Prostate gland (tissue), 2 donors: ENCODE results near the gene IFI27L2. TPM values are rescaled to one million over a fixed set of nuclear protein-coding genes. Genes with fewer than 3 reads are reported as not detected.

ENCODE experiments used
- DNase-seq: peaks from one replicate; pipeline ENCODE4 v3.0.0-alpha.2; 2019; ENCODE audit warnings: low spot score
- H3K27ac ChIP-seq, 2 donors: fragments of 200-600 bp; sonication (generic); 2 replicates each; pipeline ENCODE4 v1.5.1; 2017 to 2019
- H3K27me3 ChIP-seq: fragments of 200-600 bp; sonication (generic); replicated peaks from 2 replicates; pipeline ENCODE4 v1.5.1; 2019; ENCODE audit not compliant: insufficient read depth
- H3K36me3 ChIP-seq, 2 donors: fragments of 200-600 bp; sonication (generic); 1 replicate in 1 of 2; 2 replicates in 1 of 2; pipeline versions ENCODE4 v1.5.1 to v1.8.1; 2017 to 2019
- H3K4me1 ChIP-seq: fragments of 200-600 bp; sonication (generic); replicated peaks from 2 replicates; pipeline ENCODE4 v1.5.1; 2019
- H3K4me3 ChIP-seq, 2 donors: fragments of 200-600 bp; sonication (generic); 2 replicates each; pipeline ENCODE4 v1.5.1; 2017 to 2019
- H3K9me3 ChIP-seq: fragments of 200-600 bp; sonication (generic); 2 replicates; pipeline ENCODE4 v1.5.1; 2017
- CTCF ChIP-seq, 4 experiments: fragments of 200-600 bp in 2 of 4; fragments of 450-650 bp in 2 of 4; sonication (generic) in 2 of 4; IDR thresholded peaks; 1 replicate in 3 of 4; 2 replicates in 1 of 4; pipeline ENCODE4 v1.5.1; 2016 to 2019; ENCODE audit warnings: antibody characterized with exemption in 4 of 4, mild to moderate bottlenecking in 2 of 4, moderate library complexity in 2 of 4
- POLR2A ChIP-seq: fragments of 450-650 bp; IDR thresholded peaks from one replicate; pipeline ENCODE4 v1.6.1; 2016; ENCODE audit warnings: antibody characterized with exemption, mild to moderate bottlenecking
- POLR2AphosphoS5 ChIP-seq: sonication (generic); formaldehyde crosslinking; IDR thresholded peaks from one replicate; pipeline ENCODE4 v1.6.1; 2017; ENCODE audit warnings: antibody characterized with exemption
- WGBS: methylation state at CpG from one replicate; pipeline ENCODE4 v1.1.5; 2018; 5-methylcytosine and 5-hydroxymethylcytosine counted together
- intact Hi-C: fragments of 100-400 bp; cut with DNase I; formaldehyde crosslinking; loops from one replicate; pipeline ENCODE4 v1.14.2; 2022
- total RNA-seq, 2 donors: library from RNA; depleted of rRNA; stranded (reverse); fragments of >200 nt; gene quantifications; one replicate each; pipeline ENCODE4 v1.1.0, GENCODE V29; 2016

IFI27L2 gene
- total RNA-seq, 2 donors from 2014 or later, result 23.3 to 118 TPM

DNA sequence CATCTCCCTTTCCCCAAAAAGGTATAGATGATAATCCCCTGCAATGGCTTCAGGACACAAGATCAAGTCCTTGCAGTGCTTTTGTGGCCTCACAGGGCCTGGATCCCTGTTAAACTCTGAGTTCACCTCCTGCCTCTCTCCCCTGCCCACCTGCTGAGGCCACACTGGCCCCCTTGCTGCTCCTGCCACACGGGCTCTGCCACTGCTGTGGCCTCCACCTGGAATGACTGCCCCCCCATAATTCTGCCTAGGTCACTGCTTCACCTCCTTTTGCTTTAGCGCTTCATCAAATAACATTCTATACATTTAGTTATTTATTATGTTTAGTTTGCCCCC, 19.5 kb downstream of the IFI27L2 start:
- H3K4me3 ChIP-seq, result no peak overlapping the region
- no peaks in the 10 kb centered on the region for H3K4me1 ChIP-seq
- 93% methylated on average over 2 of the region's 2 CpGs for WGBS
- intact Hi-C loops, result no loop called here
- no peak for TF ChIP-seq CTCF (IDR thresholded peaks at IDR 0.05)
- TF ChIP-seq POLR2A, result no peak
- TF ChIP-seq POLR2AphosphoS5, result no peak
- H3K27ac ChIP-seq, result no peak overlapping the region
- no peak for DNase-seq
- H3K9me3 ChIP-seq, result no peaks in the 10 kb centered on the region
- no peaks in the 10 kb centered on the region for H3K27me3 ChIP-seq
- no peaks in the 10 kb centered on the region for H3K36me3 ChIP-seq

DNA sequence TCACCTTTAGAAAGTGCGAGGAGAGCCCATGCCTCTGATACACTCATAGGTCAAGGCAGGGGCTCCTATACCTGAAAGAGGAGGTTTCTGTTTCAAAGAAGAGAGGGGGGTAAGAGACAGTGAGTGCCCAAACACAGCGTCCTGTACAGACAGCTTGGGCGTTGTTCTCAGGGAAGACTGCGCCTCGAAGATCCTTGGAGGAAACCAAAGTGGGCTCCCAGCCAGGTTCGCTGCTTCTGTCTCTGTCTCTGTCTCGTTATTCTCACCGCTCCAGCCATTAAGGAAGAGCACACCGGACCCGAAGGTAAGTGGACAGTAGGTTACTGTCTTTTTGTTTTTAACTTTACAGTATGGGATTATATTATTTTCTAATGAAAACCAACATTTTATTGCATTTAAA, 24.7 kb downstream of the IFI27L2 start:
- Histone ChIP-seq H3K9me3 (no peaks in the 10 kb centered on the region), H3K4me3 (no peak overlapping the region), H3K36me3 (no peaks in the 10 kb centered on the region), H3K4me1 (no peaks in the 10 kb centered on the region), H3K27ac (no peak overlapping the region), H3K27me3 (no peaks in the 10 kb centered on the region)
- no peak for DNase-seq
- WGBS, result 67% methylated on average over 10 of the region's 10 CpGs
- TF ChIP-seq POLR2A (no peak), CTCF (IDR thresholded peaks at IDR 0.05) (no peak), POLR2AphosphoS5 (no peak)
- intact Hi-C loops, result no loop called here

- Histone ChIP-seq H3K27me3 (no peaks in the 10 kb centered on the region), H3K9me3 (no peaks in the 10 kb centered on the region), H3K27ac (no peak overlapping the region), H3K4me1 (no peaks in the 10 kb centered on the region), H3K4me3 (no peak overlapping the region), H3K36me3 (no peaks in the 10 kb centered on the region)
- 59% methylated on average over 7 of the region's 7 CpGs for WGBS
- DNase-seq, result no peak
- TF ChIP-seq CTCF (IDR thresholded peaks at IDR 0.05) (no peak), POLR2AphosphoS5 (no peak), POLR2A (no peak)
- intact Hi-C loops, result no loop called here
Observed at GRCh38 chr14:94103554-94104150, 25.8 kb downstream of the IFI27L2 start.

DNA sequence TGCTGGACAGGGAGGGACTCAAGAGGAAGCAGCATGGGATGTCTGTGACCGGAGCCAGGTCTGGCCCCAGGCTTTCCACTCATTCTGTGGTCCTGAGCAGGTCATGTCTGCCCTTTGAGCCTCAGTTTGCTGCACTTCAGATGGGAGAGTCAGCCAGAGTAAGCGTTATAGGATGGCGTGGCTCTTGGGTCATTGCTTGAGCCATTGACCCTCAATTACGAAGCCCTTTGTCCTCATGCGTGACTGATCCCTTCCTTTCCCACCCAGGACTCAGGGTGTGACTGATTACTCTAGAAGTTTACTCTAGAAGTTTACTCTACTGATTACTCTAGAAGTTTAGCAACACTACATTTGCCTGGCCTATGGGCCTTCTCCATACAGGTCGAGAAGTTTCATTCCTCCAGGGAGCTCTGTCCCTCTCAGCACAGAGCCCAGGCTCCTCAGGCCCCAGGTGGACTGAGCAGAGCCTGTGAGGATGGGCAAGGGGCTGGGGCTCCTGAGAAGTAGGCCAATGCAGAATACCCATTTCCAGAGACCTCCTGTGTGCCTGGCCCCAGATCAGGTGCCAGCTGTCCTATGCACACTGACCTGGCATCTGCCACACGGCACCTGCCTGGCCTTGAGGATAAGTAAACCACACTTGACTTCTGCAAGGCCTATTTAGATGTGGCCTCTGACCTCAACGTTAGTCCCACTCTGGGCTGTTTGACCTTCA, 26.5 kb downstream of the IFI27L2 start:
- no peaks in the 10 kb centered on the region for H3K9me3 ChIP-seq
- intact Hi-C loops, result no loop called here
- WGBS, result 90% methylated on average over 8 of the region's 8 CpGs
- no peak for DNase-seq
- H3K36me3 ChIP-seq, result no peaks in the 10 kb centered on the region
- H3K27me3 ChIP-seq, result no peaks in the 10 kb centered on the region
- H3K4me3 ChIP-seq, result no peak overlapping the region
- no peak for TF ChIP-seq CTCF (IDR thresholded peaks at IDR 0.05)
- TF ChIP-seq POLR2AphosphoS5, result no peak
- H3K27ac ChIP-seq, result no peak overlapping the region
- no peaks in the 10 kb centered on the region for H3K4me1 ChIP-seq

GRCh38 chr14:94101748-94102147, 27.7 kb downstream of the IFI27L2 start:
- Histone ChIP-seq H3K4me1 (no peaks in the 10 kb centered on the region), H3K36me3 (no peaks in the 10 kb centered on the region), H3K9me3 (no peaks in the 10 kb centered on the region), H3K27ac (no peak overlapping the region), H3K4me3 (no peak overlapping the region), H3K27me3 (no peaks in the 10 kb centered on the region)
- 95% methylated on average over 10 of the region's 10 CpGs for WGBS
- TF ChIP-seq POLR2AphosphoS5 (no peak), POLR2A (no peak), CTCF (IDR thresholded peaks at IDR 0.05) (no peak)
- intact Hi-C loops, result no loop called here
- DNase-seq, result no peak
